Suppressor macrophage (primary cell): ENCODE measurements around the gene RPTOR.

ENCODE experiments used
- DNase-seq, 4 experiments: peaks; one replicate each; pipeline ENCODE4 v3.0.0-alpha.2; 2020 to 2022

RPTOR gene

DNA sequence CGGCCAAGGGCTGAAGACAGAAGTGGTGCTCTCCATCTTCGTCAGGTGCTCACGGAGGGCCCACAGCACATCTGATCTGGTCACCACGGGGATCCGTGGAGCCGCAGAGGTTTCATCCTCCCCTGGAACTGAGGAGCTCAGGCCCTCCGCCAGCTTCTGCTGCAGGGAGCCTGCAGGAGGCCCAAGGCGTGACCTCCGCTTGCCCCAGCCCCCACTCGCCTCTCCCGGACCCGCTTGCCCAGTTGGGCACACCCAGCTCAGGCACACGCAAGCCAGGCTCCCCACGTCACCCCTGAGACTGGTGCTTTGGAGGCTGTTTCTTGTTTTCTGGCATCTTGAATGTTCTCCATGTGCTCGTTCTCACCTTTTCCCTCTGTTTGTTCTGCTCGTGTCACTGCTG lies 407.7 kb downstream of the RPTOR start:
- DNase-seq: no peak

GRCh38 chr17:80953471-80954315 lies 409.1 kb downstream of the RPTOR start:
- no peak for DNase-seq

GRCh38 chr17:80955078-80955477 lies 410.4 kb downstream of the RPTOR start:
- DNase-seq: no peak

GRCh38 chr17:80955671-80956280 lies 411.1 kb downstream of the RPTOR start:
- DNase-seq: no peak

- no peak for DNase-seq
Measured at GRCh38 chr17:80956321-80957190, 411.9 kb downstream of the RPTOR start.

- no peak for DNase-seq
Measured at GRCh38 chr17:80957461-80957941, 412.9 kb downstream of the RPTOR start.

DNA sequence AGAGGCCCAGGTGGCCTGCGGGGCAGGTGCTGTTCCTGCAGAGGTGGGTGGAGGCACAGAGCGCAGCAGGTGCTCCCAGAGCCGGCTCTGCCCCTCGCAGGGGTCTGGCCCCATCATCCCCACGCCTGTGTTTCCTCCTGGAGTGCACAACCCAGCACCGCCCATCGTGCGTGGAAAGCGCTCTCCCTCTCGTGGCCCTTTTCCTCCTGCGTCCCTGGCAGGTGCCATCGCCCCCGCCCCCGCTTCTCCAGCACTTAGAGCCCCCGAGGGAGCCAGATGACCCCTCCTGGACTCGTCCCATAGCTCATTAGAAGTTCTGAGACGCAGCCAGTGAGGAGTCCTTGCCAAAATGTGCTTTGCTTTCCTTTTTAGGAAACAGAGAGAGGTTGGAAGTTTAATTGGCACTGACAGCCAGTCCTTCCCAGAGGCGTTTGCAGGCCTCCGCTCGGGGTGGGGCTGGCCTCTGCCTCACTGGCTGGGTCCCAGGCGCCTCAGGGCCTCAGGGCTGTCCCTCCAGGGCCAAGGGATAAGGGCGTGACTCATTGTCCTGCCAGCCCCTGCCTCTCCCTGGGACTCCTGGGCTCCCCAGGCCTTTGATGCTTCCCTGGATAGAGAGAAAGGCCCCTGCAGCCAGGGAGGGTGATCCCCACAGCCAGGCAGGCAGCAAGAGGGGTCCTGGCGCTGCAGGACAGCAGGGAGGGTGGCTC lies 414.8 kb downstream of the RPTOR start:
- no peak for DNase-seq

- DNase-seq: no peak
Measured at GRCh38 chr17:80960037-80960796, 415.6 kb downstream of the RPTOR start.

DNA sequence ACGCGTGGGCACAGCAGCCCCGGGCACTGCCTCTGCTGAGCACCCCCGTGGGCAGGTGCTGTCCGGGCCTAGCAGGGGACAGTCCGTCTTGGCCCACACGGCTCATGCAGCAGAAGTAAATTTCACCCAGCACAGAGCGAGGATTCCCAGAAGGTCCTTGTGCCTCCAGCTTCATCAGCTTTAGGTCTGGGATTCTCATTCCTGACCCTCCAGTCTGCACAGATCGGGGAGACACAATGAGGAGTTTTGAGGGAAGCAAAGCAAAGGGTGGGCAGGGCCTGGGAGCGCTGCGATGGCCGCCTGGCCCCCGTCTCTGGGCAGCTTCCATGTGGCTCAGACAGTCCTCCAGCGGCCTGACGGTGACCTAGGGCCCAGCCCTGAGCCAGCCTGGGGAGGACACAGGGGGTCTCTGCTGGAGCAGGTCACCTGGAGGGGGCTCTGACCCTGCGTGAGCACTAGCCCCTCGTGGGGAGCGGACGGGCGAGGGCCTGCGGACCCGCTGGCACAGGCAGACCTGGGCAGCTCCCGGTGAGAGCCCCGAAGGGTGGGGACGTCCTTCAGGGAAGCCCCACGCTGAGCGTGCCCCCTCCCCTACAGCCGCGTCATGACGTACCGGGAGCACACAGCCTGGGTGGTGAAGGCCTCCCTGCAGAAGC lies 416.3 kb downstream of the RPTOR start:
- no peak for DNase-seq

- no peak for DNase-seq
Measured at GRCh38 chr17:80961541-80962330, 417.1 kb downstream of the RPTOR start.

DNA sequence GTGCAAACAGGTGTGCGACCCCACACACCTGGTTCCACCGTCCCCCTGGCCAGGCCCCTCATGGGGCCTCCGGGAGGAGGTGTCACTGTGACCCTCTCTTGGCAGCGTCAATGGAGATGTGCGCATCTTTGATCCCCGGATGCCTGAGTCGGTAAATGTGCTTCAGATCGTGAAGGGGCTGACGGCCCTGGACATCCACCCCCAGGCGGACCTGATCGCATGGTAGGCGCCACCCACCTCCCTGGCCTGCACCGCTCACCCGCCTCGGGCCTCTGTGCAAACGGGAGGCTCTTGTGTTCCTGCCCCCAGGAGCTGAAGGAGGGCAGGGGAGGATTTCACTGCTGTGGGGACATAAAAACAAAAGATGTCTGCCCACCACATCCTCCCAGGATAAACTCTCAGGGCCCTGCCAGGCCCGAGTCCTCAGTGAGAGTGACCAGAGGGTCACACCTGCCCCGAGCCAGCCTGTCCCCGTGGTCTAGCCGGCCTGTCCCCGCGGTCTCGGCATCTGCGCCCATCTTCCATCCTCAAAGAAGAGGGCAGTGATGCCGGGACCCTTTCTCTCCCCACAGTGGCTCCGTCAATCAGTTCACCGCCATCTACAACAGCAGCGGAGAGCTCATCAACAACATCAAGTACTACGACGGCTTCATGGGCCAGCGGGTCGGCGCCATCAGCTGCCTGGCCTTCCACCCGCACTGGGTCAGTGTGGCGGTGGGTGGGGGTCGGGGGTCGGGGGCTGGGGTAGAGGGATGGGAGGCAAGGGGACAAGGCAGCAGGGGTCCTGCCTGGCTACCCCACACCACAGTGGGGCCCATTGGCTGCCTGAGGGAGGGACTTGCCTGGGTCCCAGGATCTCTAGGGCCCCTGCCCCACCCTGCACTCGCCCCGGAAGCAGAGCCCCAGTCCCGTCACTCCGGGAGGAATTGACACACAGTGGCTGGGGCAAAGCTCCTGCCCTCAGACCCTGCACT lies 418.0 kb downstream of the RPTOR start:
- no peak for DNase-seq

- no peak for DNase-seq
Measured at GRCh38 chr17:80963812-80964543, 419.3 kb downstream of the RPTOR start.

DNA sequence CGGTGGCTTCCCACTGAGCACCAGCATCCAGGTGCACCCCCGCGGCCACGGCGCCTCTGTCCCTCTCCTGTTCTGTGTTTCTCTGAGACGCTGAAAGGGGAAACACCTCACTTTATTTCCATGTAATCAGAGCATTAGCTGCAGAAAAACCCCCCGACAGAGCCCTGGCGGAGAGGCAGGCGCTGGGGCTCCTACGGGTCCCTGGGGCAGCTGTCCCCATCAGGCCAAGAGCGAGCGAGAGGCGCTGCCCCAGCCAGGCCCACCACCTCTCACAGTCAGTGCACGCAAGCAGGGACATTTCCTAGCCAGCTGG lies 419.9 kb downstream of the RPTOR start:
- DNase-seq: no peak

DNA sequence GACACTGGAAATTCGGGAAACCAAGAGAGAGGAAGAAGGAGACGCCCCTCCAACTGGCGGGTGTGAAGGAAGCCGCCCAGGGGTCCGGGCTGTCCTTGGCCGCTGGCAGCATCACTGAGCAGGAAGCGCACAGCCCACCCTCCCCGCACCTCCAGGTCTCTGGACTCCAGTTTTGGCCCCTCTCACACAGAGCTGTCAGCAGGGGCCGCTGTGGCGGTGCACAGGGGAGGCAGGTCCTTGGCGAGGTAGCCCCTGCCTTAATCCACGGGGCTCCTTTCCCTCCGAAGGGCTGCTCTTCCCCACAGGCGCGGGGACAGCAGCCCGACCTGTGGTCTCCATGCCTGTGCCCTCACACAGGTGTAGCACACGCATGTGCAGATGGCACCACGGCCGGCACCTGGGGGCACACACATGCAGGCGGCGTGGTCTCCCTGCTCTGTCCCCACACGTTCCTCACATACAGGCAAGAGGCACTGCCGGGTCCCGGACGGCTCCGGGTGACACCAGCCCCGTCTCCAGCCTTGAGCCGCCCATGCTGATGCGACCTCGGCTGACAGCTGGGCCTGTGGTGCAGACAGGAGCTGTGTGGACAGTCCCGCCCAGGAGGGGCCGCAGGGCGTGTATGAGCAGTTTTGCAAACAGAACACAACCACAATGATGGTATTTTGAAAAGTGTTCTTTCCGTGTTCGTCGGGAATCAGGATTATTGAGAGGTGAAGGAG lies 420.4 kb downstream of the RPTOR start:
- no peak for DNase-seq

GRCh38 chr17:80965606-80966005 lies 421.0 kb downstream of the RPTOR start:
- no peak for DNase-seq

- DNase-seq: no peak
Measured at GRCh38 chr17:80967404-80967872, 422.8 kb downstream of the RPTOR start.

DNA sequence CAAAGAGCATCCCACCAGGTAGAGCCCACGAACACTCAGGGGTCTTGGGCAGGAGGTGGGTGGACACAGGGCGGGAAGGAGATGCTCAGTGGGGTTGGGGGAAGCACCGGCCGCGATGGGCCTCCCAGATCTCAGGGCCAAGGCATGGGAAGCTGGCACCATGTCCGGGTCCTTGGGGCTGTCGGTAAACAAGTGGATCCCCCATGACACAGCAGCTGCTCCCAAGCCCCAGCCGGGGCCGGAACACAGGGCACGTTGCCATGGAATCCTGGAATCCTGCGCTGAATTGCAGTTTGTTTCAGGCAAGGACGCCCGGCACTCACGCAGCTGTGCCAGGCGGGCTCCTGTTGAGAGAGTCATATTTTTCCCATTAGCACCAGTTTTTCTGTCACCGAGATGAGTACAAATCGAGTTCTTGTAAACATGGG lies 424.0 kb downstream of the RPTOR start:
- no peak for DNase-seq
